ENCODE results near the gene RCE1.

The RCE1 gene

DNA sequence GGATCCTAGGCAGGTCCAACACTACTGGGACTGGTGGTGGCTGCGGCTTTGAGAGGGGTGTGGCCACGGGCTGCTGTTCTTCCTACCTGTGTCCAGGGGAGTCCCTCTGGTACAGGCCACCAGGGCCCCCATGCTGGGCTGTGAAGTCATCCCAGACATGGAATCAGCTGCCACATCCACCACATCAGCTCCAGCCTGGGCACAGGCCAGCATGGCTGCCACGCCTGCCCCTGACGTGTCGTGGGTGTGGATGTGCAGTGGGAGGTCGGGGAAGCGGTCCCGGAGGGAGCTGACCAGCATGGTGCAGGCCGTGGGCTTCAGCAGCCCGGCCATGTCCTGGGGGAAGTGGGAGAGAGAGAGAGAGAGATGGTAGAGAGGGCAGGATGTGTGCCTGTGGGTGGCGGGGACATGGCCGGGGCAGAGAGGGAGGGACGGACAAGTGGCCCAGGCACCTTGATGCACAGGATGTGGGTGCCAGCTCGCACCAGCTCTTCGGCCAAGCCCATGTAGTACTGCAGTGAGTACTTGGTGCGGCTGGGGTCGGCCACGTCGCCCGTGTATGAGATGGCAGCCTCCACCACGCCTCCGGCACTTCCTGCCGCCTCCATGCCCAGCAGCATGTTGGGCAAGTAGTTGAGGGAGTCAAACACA is 7.5 kb downstream of the RCE1 start:
- in situ Hi-C loops (cut with HindIII; ENCODE audit: low pct_ligation_motif_present, low sequenced_read_pairs) = no loop called here
- H3K27ac ChIP-seq = no peak overlapping the region
- DNase-seq = no peak
- no peaks in the 10 kb centered on the region for H3K27me3 ChIP-seq (replicated peaks)
- TF ChIP-seq CTCF (IDR thresholded peaks at IDR 0.05; ENCODE audit: low read depth, low read length, missing control alignments) = no peak
- no peak overlapping the region for H3K4me3 ChIP-seq (ENCODE audit: low read depth, low read length)
- H3K36me3 ChIP-seq (replicated peaks) = peaks cover 32% of the 10 kb centered on the region

DNA sequence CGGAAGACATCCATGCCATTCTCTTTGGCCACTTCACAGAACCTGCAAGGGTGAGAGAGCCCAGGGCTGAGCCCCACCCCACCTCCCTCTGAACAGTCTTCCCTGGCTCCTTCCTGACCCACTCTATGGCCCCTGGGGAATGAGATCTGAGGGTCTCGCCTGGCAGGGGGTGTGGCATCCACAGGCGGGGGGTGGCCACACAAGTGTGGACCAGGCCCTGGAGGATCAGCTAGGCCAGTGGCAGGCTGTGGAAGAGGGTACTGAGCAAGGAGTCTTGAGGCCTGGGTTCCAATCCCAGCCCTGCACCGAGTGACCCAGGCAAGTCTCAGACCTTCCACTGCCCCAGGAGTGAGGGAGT is 8.0 kb downstream of the RCE1 start:
- no peak for TF ChIP-seq CTCF (IDR thresholded peaks at IDR 0.05; ENCODE audit: low read depth, low read length, missing control alignments)
- no peaks in the 10 kb centered on the region for H3K27me3 ChIP-seq (replicated peaks)
- H3K27ac ChIP-seq = no peak overlapping the region
- no peak overlapping the region for H3K4me3 ChIP-seq (ENCODE audit: low read depth, low read length)
- in situ Hi-C loops (cut with HindIII; ENCODE audit: low pct_ligation_motif_present, low sequenced_read_pairs) = no loop called here
- DNase-seq = no peak
- peaks cover 28% of the 10 kb centered on the region for H3K36me3 ChIP-seq (replicated peaks)

GRCh38 chr11:66851698-66852465 is 8.6 kb downstream of the RCE1 start:
- DNase-seq = no peak
- in situ Hi-C loops (cut with HindIII; ENCODE audit: low pct_ligation_motif_present, low sequenced_read_pairs) = no loop called here

GRCh38 chr11:66852466-66853241 is 9.4 kb downstream of the RCE1 start:
- DNase-seq = no peak
- in situ Hi-C loops (cut with HindIII; ENCODE audit: low pct_ligation_motif_present, low sequenced_read_pairs) = no loop called here
- Histone ChIP-seq H3K36me3 (replicated peaks) (peaks cover 22% of the 10 kb centered on the region), H3K27ac (no peak overlapping the region), H3K4me3 (ENCODE audit: low read depth, low read length) (no peak overlapping the region), H3K27me3 (replicated peaks) (no peaks in the 10 kb centered on the region)
- TF ChIP-seq CTCF (IDR thresholded peaks at IDR 0.05; ENCODE audit: low read depth, low read length, missing control alignments) = no peak

More at GRCh38 chr11:66851698-66852465, 8.6 kb downstream of the RCE1 start:
- Histone ChIP-seq H3K27me3 (replicated peaks) (no peaks in the 10 kb centered on the region), H3K36me3 (replicated peaks) (peaks cover 23% of the 10 kb centered on the region), H3K4me3 (ENCODE audit: low read depth, low read length) (no peak overlapping the region), H3K27ac (no peak overlapping the region)
- peak; percentile 33 for TF ChIP-seq CTCF (IDR thresholded peaks at IDR 0.05; ENCODE audit: low read depth, low read length, missing control alignments)

DNA sequence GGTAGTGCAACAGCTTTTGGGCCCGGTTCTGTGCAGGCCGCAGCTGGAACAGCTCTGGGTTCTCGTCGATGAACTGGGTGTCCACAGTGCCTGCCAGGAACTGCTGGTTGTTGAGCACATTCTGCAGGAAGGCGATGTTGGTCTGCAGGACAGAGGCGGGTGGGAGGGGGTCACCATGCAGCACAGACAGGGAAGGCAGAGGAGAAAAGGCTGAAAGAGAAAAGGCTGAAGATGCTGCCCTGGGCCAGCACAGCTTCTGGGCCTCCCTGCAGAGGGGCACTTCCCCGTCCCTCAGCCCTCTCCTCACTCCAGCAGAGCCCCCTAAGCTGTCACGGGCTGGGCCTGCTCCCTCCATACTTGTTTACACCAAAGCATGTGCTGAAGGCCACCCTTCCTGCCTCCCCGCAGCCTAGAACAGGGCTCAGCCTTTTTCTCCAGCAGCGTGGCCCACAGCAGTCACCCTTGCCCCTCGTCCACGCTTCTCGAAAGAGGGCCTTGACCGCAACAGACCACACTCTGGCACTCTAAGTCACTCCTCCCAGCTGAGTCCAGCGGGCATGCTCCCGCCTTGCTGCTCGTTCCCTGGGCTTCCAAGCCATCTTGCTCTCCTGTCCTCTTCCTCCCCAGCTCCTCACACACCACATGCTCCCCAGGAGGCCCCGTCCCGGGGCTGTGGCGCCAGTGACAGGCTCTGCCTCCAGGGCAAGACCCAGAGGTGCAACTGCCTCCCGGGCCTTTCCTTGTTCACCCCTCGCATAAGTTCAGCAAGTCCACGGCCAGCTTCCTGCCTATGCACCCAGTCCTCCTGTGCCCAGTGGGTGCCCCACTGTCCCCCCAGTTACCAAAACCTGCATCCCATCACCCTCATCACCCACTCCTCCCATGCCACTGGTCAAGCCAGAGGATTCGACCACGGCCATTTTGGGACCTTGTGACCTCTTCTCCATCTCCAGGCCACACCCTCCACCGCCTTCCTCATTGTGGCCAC is 10.3 kb downstream of the RCE1 start:
- Histone ChIP-seq H3K27ac (no peak overlapping the region), H3K36me3 (replicated peaks) (peaks cover 23% of the 10 kb centered on the region), H3K27me3 (replicated peaks) (no peaks in the 10 kb centered on the region), H3K4me3 (ENCODE audit: low read depth, low read length) (no peak overlapping the region)
- TF ChIP-seq CTCF (IDR thresholded peaks at IDR 0.05; ENCODE audit: low read depth, low read length, missing control alignments) = no peak
- in situ Hi-C loops (cut with HindIII; ENCODE audit: low pct_ligation_motif_present, low sequenced_read_pairs) = no loop called here
- DNase-seq = no peak

Data from brain microvascular endothelial cell (primary cell).